K562 (cell line): ENCODE results near the gene MYO15A. TPM values are rescaled to one million over a fixed set of nuclear protein-coding genes. Genes with fewer than 3 reads are reported as not detected.

ENCODE experiments used
- ARID3A ChIP-seq: IDR thresholded peaks from 2 replicates; pipeline ENCODE4 v1.6.1; 2012; ENCODE audit warnings: low read depth, low read length, improper control_type of control experiment, borderline replicate concordance
- BRD4 ChIP-seq: fragments of 200-600 bp; sonication (generic); IDR thresholded peaks from 2 replicates; pipeline ENCODE4 v1.6.1; 2017; ENCODE audit warnings: inconsistent platforms
- BRD9 ChIP-seq: fragments of 450-650 bp; IDR thresholded peaks from 2 replicates; pipeline ENCODE4 v1.6.1; 2018; ENCODE audit warnings: low read depth; ENCODE audit not compliant: partially characterized antibody
- CEBPG ChIP-seq, 3 experiments: fragments of 200-800 bp in 1 of 3; sonication (Bioruptor generic) in 1 of 3; sonication (generic) in 1 of 3; formaldehyde crosslinking in 1 of 3; IDR thresholded peaks in 2 of 3; conservative IDR thresholded peaks in 1 of 3; 2 replicates each; pipeline versions ENCODE4 v1.6.1 to v1.8.0; 2016 to 2022; ENCODE audit warnings: missing compliant biosample characterization in 2 of 3, missing genetic modification characterization in 2 of 3, mild to moderate bottlenecking in 1 of 3, missing genetic modification reagents in 1 of 3
- CREM ChIP-seq: IDR thresholded peaks from 2 replicates; pipeline ENCODE4 v1.6.1; 2014; ENCODE audit warnings: antibody characterized with exemption, low read depth
- DACH1 ChIP-seq: fragments of 450-650 bp; IDR thresholded peaks from 2 replicates; pipeline ENCODE4 v1.6.1; 2018; ENCODE audit not compliant: partially characterized antibody
- DNMT1 ChIP-seq: fragments of 450-650 bp; IDR thresholded peaks from 2 replicates; pipeline ENCODE4 v1.6.1; 2016; ENCODE audit warnings: antibody characterized with exemption, mild to moderate bottlenecking
- HBP1 ChIP-seq: fragments of 450-650 bp; formaldehyde crosslinking; IDR thresholded peaks from 2 replicates; pipeline ENCODE4 v1.4.0; 2022; ENCODE audit warnings: missing genetic modification characterization
- MAZ ChIP-seq, 2 experiments: fragments of 450-650 bp in 1 of 2; sonication (generic) in 1 of 2; formaldehyde crosslinking; IDR thresholded peaks in 1 of 2; conservative IDR thresholded peaks in 1 of 2; 2 replicates each; pipeline versions ENCODE4 v1.4.0 to v1.5.0; 2020; ENCODE audit warnings: mild to moderate bottlenecking in 1 of 2, missing genetic modification reagents in 1 of 2
- NR2F6 ChIP-seq: fragments of 450-650 bp; formaldehyde crosslinking; IDR thresholded peaks from 2 replicates; pipeline ENCODE4 v1.4.0; 2020; ENCODE audit warnings: mild to moderate bottlenecking
- OTX1 ChIP-seq: fragments of 450-650 bp; formaldehyde crosslinking; IDR thresholded peaks from 2 replicates; pipeline ENCODE4 v1.4.0; 2022; ENCODE audit warnings: mild to moderate bottlenecking
- PPARD ChIP-seq: fragments of 250-450 bp; sonication (Bioruptor Pico); IDR thresholded peaks from 2 replicates; pipeline ENCODE4 v1.8.0; 2022; ENCODE audit warnings: inconsistent platforms, mild to moderate bottlenecking, moderate library complexity
- SFPQ ChIP-seq: fragments of 200-400 bp; formaldehyde crosslinking; IDR thresholded peaks from 2 replicates; pipeline ENCODE4 v1.6.1; 2017; ENCODE audit warnings: mild to moderate bottlenecking, low read depth, low read length, moderate library complexity
- STAT5A ChIP-seq: IDR thresholded peaks from 2 replicates; pipeline ENCODE4 v1.6.1; 2012; ENCODE audit warnings: low read length, inconsistent platforms, borderline replicate concordance
- ZFX ChIP-seq: sonication (generic); formaldehyde crosslinking; IDR thresholded peaks from 2 replicates; pipeline ENCODE4 v1.8.0; 2022; ENCODE audit warnings: mild to moderate bottlenecking, missing genetic modification reagents, moderate library complexity
- ZKSCAN1 ChIP-seq: fragments of 150-350 bp; IDR thresholded peaks from 2 replicates; pipeline ENCODE4 v1.6.1; 2016; ENCODE audit warnings: low read depth, low read length
- ZNF224 ChIP-seq: sonication (generic); formaldehyde crosslinking; IDR thresholded peaks from 2 replicates; pipeline ENCODE4 v1.8.0; 2022; ENCODE audit warnings: mild to moderate bottlenecking, missing genetic modification reagents
- ZNF274 ChIP-seq: IDR thresholded peaks from 2 replicates; pipeline ENCODE4 v1.6.1; 2011; ENCODE audit warnings: low read depth, mild to moderate bottlenecking, low read length, moderate library complexity, borderline replicate concordance
- ZNF507 ChIP-seq: conservative IDR thresholded peaks from 2 replicates; pipeline ENCODE4 v1.6.1; 2017; ENCODE audit warnings: missing genetic modification characterization, missing compliant biosample characterization
- ZNF76 ChIP-seq: fragments of 250-450 bp; sonication (Bioruptor Pico); IDR thresholded peaks from 2 replicates; pipeline ENCODE4 v1.4.0; 2020; ENCODE audit warnings: mild to moderate bottlenecking, moderate library complexity, borderline replicate concordance
- polyA plus RNA-seq, 8 experiments: library from polyadenylated mRNA; depleted of rRNA in 4 of 8; stranded (reverse) in 5 of 8; unstranded in 3 of 8; fragments of >200 nt; fragmentation: Nextera tagmentation in 2 of 8; fragmentation: Illumina TruSeq in 1 of 8; extraction: Ambion mirVana in 2 of 8; extraction: Trizol in 1 of 8; gene quantifications; 2 replicates each; pipeline versions ENCODE4 v1.2.1 to v1.2.3, GENCODE V29; 2011 to 2014; ENCODE audit warnings: inconsistent platforms in 1 of 8, missing spikeins in 1 of 8
- total RNA-seq, 7 experiments: library from RNA; depleted of rRNA in 6 of 7; stranded (reverse); fragments of >200 nt in 6 of 7; fragmentation: Illumina TruSeq in 2 of 7; extraction: Trizol in 2 of 7; gene quantifications; 2 replicates each; pipeline versions ENCODE4 v1.2.1 to v1.2.3, GENCODE V29; 2011 to 2021; ENCODE audit warnings: low replicate concordance in 1 of 7
- TF ChIP-seq, protein P1 (sequence below): sonication (generic); formaldehyde crosslinking; IDR thresholded peaks from 2 replicates; pipeline ENCODE4 v1.8.0; 2022; ENCODE audit warnings: mild to moderate bottlenecking, missing genetic modification reagents, borderline replicate concordance

MYO15A gene
- total and polyA plus RNA-seq, 9 of the 15 experiments (the other 6 are each of a cell fraction or from before 2014, with no cell fraction given), result 0.05 to 0.88 (median 0.14) TPM; not detected in 1

- TF ChIP-seq OTX1 (CRISPR knock-in tag), result no peak
- TF ChIP-seq ZNF76 (CRISPR knock-in tag), result no peak
- TF ChIP-seq ARID3A, result no peak
- TF ChIP-seq NR2F6 (CRISPR knock-in tag), result no peak
- no peak for TF ChIP-seq STAT5A
- TF ChIP-seq CREM, result peak; percentile 94
- TF ChIP-seq DNMT1, result no peak
- no peak for TF ChIP-seq PPARD
- TF ChIP-seq ZNF224, result no peak
- no peak for TF ChIP-seq MAZ (CRISPR knock-in tag; conservative IDR thresholded peaks at IDR 0.05 in 1 of 2, IDR thresholded peaks at IDR 0.05 in 1 of 2)
- TF ChIP-seq BRD4, result no peak
- TF ChIP-seq ZNF507 (tag), result no peak
- no peak for TF ChIP-seq HBP1 (CRISPR knock-in tag)
- TF ChIP-seq, protein P1, sequence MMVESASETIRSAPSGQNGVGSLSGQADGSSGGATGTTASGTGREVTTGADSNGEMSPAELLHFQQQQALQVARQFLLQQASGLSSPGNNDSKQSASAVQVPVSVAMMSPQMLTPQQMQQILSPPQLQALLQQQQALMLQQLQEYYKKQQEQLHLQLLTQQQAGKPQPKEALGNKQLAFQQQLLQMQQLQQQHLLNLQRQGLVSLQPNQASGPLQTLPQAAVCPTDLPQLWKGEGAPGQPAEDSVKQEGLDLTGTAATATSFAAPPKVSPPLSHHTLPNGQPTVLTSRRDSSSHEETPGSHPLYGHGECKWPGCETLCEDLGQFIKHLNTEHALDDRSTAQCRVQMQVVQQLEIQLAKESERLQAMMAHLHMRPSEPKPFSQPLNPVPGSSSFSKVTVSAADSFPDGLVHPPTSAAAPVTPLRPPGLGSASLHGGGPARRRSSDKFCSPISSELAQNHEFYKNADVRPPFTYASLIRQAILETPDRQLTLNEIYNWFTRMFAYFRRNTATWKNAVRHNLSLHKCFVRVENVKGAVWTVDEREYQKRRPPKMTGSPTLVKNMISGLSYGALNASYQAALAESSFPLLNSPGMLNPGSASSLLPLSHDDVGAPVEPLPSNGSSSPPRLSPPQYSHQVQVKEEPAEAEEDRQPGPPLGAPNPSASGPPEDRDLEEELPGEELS (CRISPR knock-in tag), result no peak
- no peak for TF ChIP-seq SFPQ
- TF ChIP-seq CEBPG (CRISPR knock-in tag; IDR thresholded peaks at IDR 0.05), result 0 out of 2 replicates have a peak, but pooled peaks have one; percentile 7
- no peak for TF ChIP-seq CEBPG (tag; conservative IDR thresholded peaks at IDR 0.05 in 1 of 2, IDR thresholded peaks at IDR 0.05 in 1 of 2)
- TF ChIP-seq ZKSCAN1, result no peak
- peak; percentile 51; the same call in 1 of the 2 replicates for TF ChIP-seq ZFX (CRISPR knock-in tag)
- no peak for TF ChIP-seq BRD9
- TF ChIP-seq DACH1, result peak; percentile 76
- no peak for TF ChIP-seq ZNF274
Measured at GRCh38 chr17:18158022-18158600, 49.6 kb downstream of the MYO15A start (continued).
